GM21515 (cell line): ENCODE results near the gene PADI3.

ENCODE experiments used
- ATAC-seq: cut with Tn5 transposase; IDR thresholded peaks from one replicate; pipeline ENCODE4 v1.9.1; 2021; ENCODE audit not compliant: unreplicated experiment

The PADI3 gene

GRCh38 chr1:17248781-17249180, at the start of gene PADI3:
TSS of gene PADI3 (plus strand) at chr1:17249098. CDS start at chr1:17249138, 40 bp downstream.
- no peak for ATAC-seq

GRCh38 chr1:17199267-17200044, 49.4 kb upstream of the PADI3 start:
- ATAC-seq, result no peak

GRCh38 chr1:17200246-17200645, 48.7 kb upstream of the PADI3 start:
- no peak for ATAC-seq

- ATAC-seq, result no peak
These were observed 48.1 kb upstream of the PADI3 start for GRCh38 chr1:17200756-17201155.

- ATAC-seq, result no peak
These were observed 47.5 kb upstream of the PADI3 start for GRCh38 chr1:17201201-17202021.

GRCh38 chr1:17204546-17205440, 44.1 kb upstream of the PADI3 start, which contains the start of gene PADI1:
TSS of gene PADI1 (plus strand) at chr1:17205128. CDS start at chr1:17205218, 90 bp downstream.
- ATAC-seq, result no peak

- no peak for ATAC-seq
These were observed 43.2 kb upstream of the PADI3 start for GRCh38 chr1:17205652-17206051.

GRCh38 chr1:17206196-17206595, 42.7 kb upstream of the PADI3 start:
- no peak for ATAC-seq

GRCh38 chr1:17207046-17207445, 41.9 kb upstream of the PADI3 start:
- no peak for ATAC-seq

- ATAC-seq, result no peak
These were observed 41.4 kb upstream of the PADI3 start for GRCh38 chr1:17207540-17207939.

- ATAC-seq, result no peak
These were observed 40.9 kb upstream of the PADI3 start for GRCh38 chr1:17207966-17208418.

- ATAC-seq, result no peak
These were observed 40.4 kb upstream of the PADI3 start for GRCh38 chr1:17208546-17208945.

GRCh38 chr1:17209430-17209829, 39.5 kb upstream of the PADI3 start:
- ATAC-seq, result no peak

GRCh38 chr1:17210176-17210575, 38.7 kb upstream of the PADI3 start:
- ATAC-seq, result no peak

GRCh38 chr1:17211377-17211776, 37.5 kb upstream of the PADI3 start:
- no peak for ATAC-seq

GRCh38 chr1:17212009-17212408, 36.9 kb upstream of the PADI3 start:
- no peak for ATAC-seq

GRCh38 chr1:17212487-17213121, 36.3 kb upstream of the PADI3 start:
- no peak for ATAC-seq

GRCh38 chr1:17213148-17213781, 35.6 kb upstream of the PADI3 start:
- no peak for ATAC-seq

- ATAC-seq, result no peak
These were observed 35.1 kb upstream of the PADI3 start for GRCh38 chr1:17213782-17214148.
